GM18907 (cell line): Measurements from ENCODE around the gene NT5M.
"Not testable (repeated sequence)": the region's sequence is repeated elsewhere in the genome, so short reads cannot be mapped to it uniquely, and the experiment has no call there.

Experiments used
- ATAC-seq: cut with Tn5 transposase; IDR thresholded peaks from one replicate; pipeline ENCODE4 v1.9.1; 2021; ENCODE audit warnings: mild to moderate bottlenecking, moderate library complexity; ENCODE audit not compliant: unreplicated experiment

NT5M gene

GRCh38 chr17:17303010-17303846 lies at the start of gene NT5M:
TSS of gene NT5M (plus strand) at chr17:17303373. CDS start at chr17:17303551, 178 bp downstream.
- peak; percentile 57 for ATAC-seq

- ATAC-seq, result no peak
These were observed 49.8 kb upstream of the NT5M start for GRCh38 chr17:17253406-17253805.

- ATAC-seq, result no peak
These were observed 49.1 kb upstream of the NT5M start for GRCh38 chr17:17254036-17254435.

- ATAC-seq, result not testable (repeated sequence)
These were observed 47.5 kb upstream of the NT5M start for GRCh38 chr17:17255689-17256088.

- no peak for ATAC-seq
These were observed 46.9 kb upstream of the NT5M start for GRCh38 chr17:17256316-17256715.

- no peak for ATAC-seq
These were observed 45.2 kb upstream of the NT5M start for GRCh38 chr17:17258011-17258410.

GRCh38 chr17:17258998-17259397 lies 44.2 kb upstream of the NT5M start:
- ATAC-seq, result no peak

- no peak for ATAC-seq
These were observed 38.7 kb upstream of the NT5M start for GRCh38 chr17:17264430-17264829.

GRCh38 chr17:17269926-17270773 lies 33.0 kb upstream of the NT5M start:
- ATAC-seq, result no peak

GRCh38 chr17:17275971-17276370 lies 27.2 kb upstream of the NT5M start:
- no peak for ATAC-seq

GRCh38 chr17:17277431-17277830 lies 25.7 kb upstream of the NT5M start:
- ATAC-seq, result not testable (repeated sequence)

GRCh38 chr17:17279316-17279715 lies 23.9 kb upstream of the NT5M start:
- ATAC-seq, result no peak

GRCh38 chr17:17280613-17281549 lies 22.3 kb upstream of the NT5M start, which contains the start of gene COPS3:
TSS of gene COPS3 (minus strand) at chr17:17281246. CDS start at chr17:17281186, 60 bp downstream.
- ATAC-seq, result peak; percentile 89

- no peak for ATAC-seq
These were observed 17.2 kb upstream of the NT5M start for GRCh38 chr17:17285951-17286350.

GRCh38 chr17:17289086-17289485 lies 14.1 kb upstream of the NT5M start:
- ATAC-seq, result no peak

- ATAC-seq, result no peak
These were observed 13.5 kb upstream of the NT5M start for GRCh38 chr17:17289701-17290100.

- no peak for ATAC-seq
These were observed 8.0 kb upstream of the NT5M start for GRCh38 chr17:17295141-17295540.

GRCh38 chr17:17297217-17297616 lies 6.0 kb upstream of the NT5M start:
- ATAC-seq, result no peak

GRCh38 chr17:17298108-17298507 lies 5.1 kb upstream of the NT5M start:
- no peak for ATAC-seq
